ENCODE results near the gene KAT8.

DNA sequence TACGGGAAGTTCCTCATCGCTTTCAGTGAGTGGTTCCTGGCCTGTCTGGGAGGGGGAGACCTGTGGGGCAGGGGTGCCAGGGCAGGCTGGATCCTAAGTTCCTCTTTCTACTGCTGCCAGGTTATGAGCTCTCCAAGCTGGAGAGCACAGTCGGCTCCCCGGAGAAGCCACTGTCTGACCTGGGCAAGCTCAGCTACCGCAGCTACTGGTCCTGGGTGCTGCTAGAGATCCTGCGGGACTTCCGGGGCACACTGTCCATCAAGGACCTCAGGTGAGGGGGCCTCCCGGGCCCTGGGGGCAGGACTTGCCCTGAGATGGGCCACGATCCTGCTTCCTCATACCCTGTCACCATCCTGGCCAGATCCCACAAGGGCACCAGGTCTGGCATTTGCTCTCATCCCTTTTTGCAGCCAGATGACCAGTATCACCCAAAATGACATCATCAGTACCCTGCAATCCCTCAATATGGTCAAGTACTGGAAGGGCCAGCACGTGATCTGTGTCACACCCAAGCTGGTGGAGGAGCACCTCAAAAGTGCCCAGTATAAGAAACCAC is 12.9 kb downstream of the KAT8 start:
- TF ChIP-seq ZNF274 (IDR thresholded peaks at IDR 0.05; ENCODE audit: low read depth, low read length) (no peak), YY1 (IDR thresholded peaks at IDR 0.05; ENCODE audit: insufficient read depth, insufficient read length) (no peak), SUZ12 (IDR thresholded peaks at IDR 0.05; ENCODE audit: extremely low read depth, insufficient read depth, insufficient read length) (no peak)

Data from NT2/D1 (cell line).